Endothelial cell of umbilical vein (primary cell): ENCODE measurements around the gene SART3. TPM values are rescaled to one million over a fixed set of nuclear protein-coding genes. Genes with fewer than 3 reads are reported as not detected.

Experiments
- BruUV-seq: library from RNA; stranded (reverse); fragments of 400-500 nt; replicated peaks from 2 replicates; lab custom pipeline; 2021; lab: Mats Ljungman, UMichigan
- CTCF ChIA-PET: fragments of 300-600, 350-600 bp; sonication (Branson Sonifier 250); formaldehyde crosslinking; loops from one replicate; lab custom pipeline; 2021; ENCODE audit warnings: antibody characterized with exemption, inconsistent platforms; lab: Charles Lee
- POLR2A ChIA-PET: fragments of 300-600, 350-600 bp; sonication (Branson Sonifier 250); formaldehyde crosslinking; loops from one replicate; lab custom pipeline; 2021; ENCODE audit warnings: antibody characterized with exemption, inconsistent platforms; lab: Charles Lee
- DNase-seq: peaks from one replicate; pipeline ENCODE4 v3.0.0-alpha.2; 2011; ENCODE audit warnings: low read depth, low spot score
- FAIRE-seq: peaks from 2 replicates; lab custom pipeline; 2011; peaks lifted over from hg19 to GRCh38; lab: Jason Lieb, UNC
- H2AFZ ChIP-seq: 2 replicates; pipeline ENCODE4 v1.6.0; 2012; ENCODE audit warnings: low read depth, low read length, control low read depth, inconsistent platforms
- H3K27ac ChIP-seq: 2 replicates; pipeline ENCODE4 v1.5.1; 2011; ENCODE audit warnings: low read depth, mild to moderate bottlenecking, control low read depth, low read length, moderate library complexity; ENCODE audit not compliant: insufficient read depth
- H3K27me3 ChIP-seq, 2 experiments: 2 replicates each; pipeline versions ENCODE4 v1.6.0 to v1.6.1; 2011; ENCODE audit warnings: low read length in 2 of 2, mixed read lengths in 1 of 2; ENCODE audit not compliant: control insufficient read depth in 2 of 2, insufficient read depth in 2 of 2
- H3K36me3 ChIP-seq, 2 experiments: 2 replicates in 1 of 2; 3 replicates in 1 of 2; pipeline ENCODE4 v1.5.1; 2011; ENCODE audit warnings: low read length in 2 of 2, mild to moderate bottlenecking in 1 of 2, moderate library complexity in 1 of 2; ENCODE audit not compliant: control insufficient read depth in 2 of 2, insufficient read depth in 2 of 2; ENCODE audit errors: extremely low read depth in 1 of 2
- H3K4me1 ChIP-seq: 3 replicates; pipeline ENCODE4 v1.5.1; 2011; ENCODE audit warnings: mild to moderate bottlenecking, low read length; ENCODE audit not compliant: control insufficient read depth, insufficient read depth; ENCODE audit errors: extremely low read depth
- H3K4me2 ChIP-seq: 2 replicates; pipeline ENCODE4 v1.6.1; 2011; ENCODE audit warnings: low read length, control low read depth, mixed read lengths; ENCODE audit not compliant: insufficient read depth
- H3K4me3 ChIP-seq, 3 experiments: fragments of 200-600 bp in 1 of 3; sonication (generic), shearing (Covaris generic) in 1 of 3; replicated peaks in 1 of 3; 2 replicates each; pipeline ENCODE4 v1.5.1; 2011 to 2016; ENCODE audit warnings: control low read depth in 3 of 3, low read length in 3 of 3, mild to moderate bottlenecking in 2 of 3, inconsistent platforms in 1 of 3, low read depth in 1 of 3, moderate library complexity in 1 of 3; ENCODE audit not compliant: insufficient read depth in 1 of 3
- H3K79me2 ChIP-seq: 2 replicates; pipeline ENCODE4 v1.6.0; 2012; ENCODE audit warnings: low read length, inconsistent platforms; ENCODE audit not compliant: control insufficient read depth, insufficient read depth
- H3K9ac ChIP-seq: replicated peaks from 2 replicates; pipeline ENCODE3; 2011; ENCODE audit warnings: low read length, control low read depth; ENCODE audit not compliant: insufficient read depth; ENCODE audit errors: extremely low read depth
- H3K9me1 ChIP-seq: replicated peaks from 3 replicates; pipeline ENCODE4 v1.6.0; 2011; ENCODE audit warnings: mild to moderate bottlenecking, low read length; ENCODE audit not compliant: control insufficient read depth, insufficient read depth; ENCODE audit errors: extremely low read depth
- H3K9me3 ChIP-seq: replicated peaks from 2 replicates; pipeline ENCODE4 v1.5.1; 2012; ENCODE audit warnings: low read length, inconsistent platforms; ENCODE audit not compliant: control insufficient read depth, insufficient read depth
- H4K20me1 ChIP-seq: replicated peaks from 2 replicates; pipeline ENCODE3; 2011; ENCODE audit warnings: mild to moderate bottlenecking, low read length; ENCODE audit not compliant: control insufficient read depth, insufficient read depth; ENCODE audit errors: extremely low read depth
- EZH2 ChIP-seq: IDR thresholded peaks from 2 replicates; pipeline ENCODE4 v1.6.1; 2012; ENCODE audit warnings: borderline replicate concordance, low read depth, mild to moderate bottlenecking, moderate library complexity, low read length, inconsistent platforms; ENCODE audit not compliant: severe bottlenecking
- FOS ChIP-seq: IDR thresholded peaks from 2 replicates; pipeline ENCODE4 v1.6.1; 2011; ENCODE audit warnings: mild to moderate bottlenecking, low read length, moderate library complexity, borderline replicate concordance; ENCODE audit not compliant: insufficient read depth
- GATA2 ChIP-seq: IDR thresholded peaks from 2 replicates; pipeline ENCODE4 v1.7.0; 2011; ENCODE audit warnings: low read depth, mild to moderate bottlenecking, moderate library complexity, mixed read lengths, low read length; ENCODE audit not compliant: insufficient read length, insufficient read depth
- JUN ChIP-seq: IDR thresholded peaks from 2 replicates; pipeline ENCODE4 v1.6.1; 2011; ENCODE audit warnings: borderline replicate concordance, low read depth; ENCODE audit not compliant: insufficient read length, insufficient read depth
- MYC ChIP-seq: IDR thresholded peaks from one replicate; pipeline ENCODE4 v1.6.1; 2011; ENCODE audit warnings: mild to moderate bottlenecking, low read depth, low read length
- POLR2A ChIP-seq: IDR thresholded peaks from 2 replicates; pipeline ENCODE4 v1.6.1; 2012; ENCODE audit warnings: low read depth, mild to moderate bottlenecking, control low read depth, low read length
- POLR2AphosphoS5 ChIP-seq: IDR thresholded peaks from 2 replicates; pipeline ENCODE4 v1.6.1; 2012; ENCODE audit warnings: low read depth, mild to moderate bottlenecking, control low read depth, low read length, moderate library complexity; ENCODE audit not compliant: insufficient read depth
- dilution Hi-C: fragments of 300-500 bp; cut with MboI; formaldehyde crosslinking; loops from one replicate; pipeline ENCODE4 v1.15.0; 2019; ENCODE audit warnings: low sequenced_read_pairs; ENCODE audit not compliant: extremely low pct_ligation_motif_present
- intact Hi-C: fragments of 100-400 bp; cut with micrococcal nuclease; formaldehyde crosslinking; loops from one replicate; pipeline ENCODE4 v1.10.0; 2022
- polyA plus RNA-seq, 4 experiments: library from polyadenylated mRNA; depleted of rRNA in 3 of 4; stranded (reverse) in 3 of 4; unstranded in 1 of 4; fragments of >200 nt; gene quantifications; 2 replicates each; pipeline versions ENCODE4 v1.2.1 to v1.2.3, GENCODE V29; 2011 to 2012; ENCODE audit warnings: missing spikeins in 1 of 4
- total RNA-seq: library from RNA; stranded (reverse); gene quantifications from 2 replicates; pipeline ENCODE4 v1.2.3, GENCODE V29; 2021
- TF ChIP-seq, protein P1 (sequence below): IDR thresholded peaks from 2 replicates; pipeline ENCODE4 v1.6.1; 2011; ENCODE audit not compliant: insufficient read depth, insufficient read length
- TF ChIP-seq, protein P2 (sequence below), 2 donors: IDR thresholded peaks; 1 replicate in 1 of 2; 2 replicates in 1 of 2; pipeline ENCODE4 v1.5.1; 2011; ENCODE audit warnings: low read length in 2 of 2, mild to moderate bottlenecking in 2 of 2, moderate library complexity in 2 of 2, control low read depth in 1 of 2, inconsistent platforms in 1 of 2, low read depth in 1 of 2; ENCODE audit not compliant: insufficient read depth in 1 of 2; ENCODE audit errors: extremely low read depth in 1 of 2

Gene SART3
- total and polyA plus RNA-seq, 2 donors (not counting 3 experiments of a cell fraction or from before 2014, with no cell fraction given), result 13.9 to 50.7 TPM

DNA sequence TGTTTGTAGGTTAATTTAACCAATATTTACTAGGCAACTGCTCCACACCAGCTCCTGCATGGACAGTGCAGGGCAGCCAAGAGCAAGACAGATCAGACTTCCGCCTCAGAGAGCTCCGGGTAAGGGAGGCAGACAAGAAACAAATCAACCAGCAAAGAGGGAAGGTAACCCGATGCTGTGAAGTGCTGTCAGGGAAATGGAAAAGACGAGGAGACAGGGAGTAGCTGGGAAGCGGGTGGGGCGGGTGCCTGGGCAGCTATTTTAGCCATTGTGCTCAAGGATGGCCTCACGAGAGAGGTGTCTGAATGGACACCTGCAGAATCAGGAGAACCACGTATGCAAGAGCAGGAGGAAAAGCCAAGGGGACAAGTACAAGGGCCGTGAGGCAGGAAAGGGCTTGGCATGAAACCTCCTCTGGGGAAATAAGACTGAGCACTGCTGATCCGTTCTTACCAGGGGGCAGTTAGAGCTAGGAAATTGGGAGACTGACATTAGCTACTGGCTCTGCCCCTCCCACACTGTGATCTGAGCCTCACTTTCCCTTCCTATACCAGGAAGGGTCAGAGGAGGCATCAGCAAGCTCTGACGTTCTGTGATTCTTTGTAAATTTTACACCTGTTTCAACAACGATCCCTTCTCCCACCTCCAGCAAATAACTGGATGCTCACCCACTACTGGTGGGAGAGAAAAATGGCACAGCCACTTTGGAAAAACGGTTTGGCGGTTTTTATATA lies 43.4 kb upstream of the SART3 start:
- H2AFZ ChIP-seq, result no peak overlapping the region
- ChIA-PET POLR2A (no interaction called here), CTCF (interaction anchor here (0.8 to 1.2 kb wide), 2 partner anchors 14 to 16 kb away, joined by 3 to 5 read pairs; no protein-coding TSS in a partner anchor)
- intact Hi-C loops, result no loop called here
- H3K4me3 ChIP-seq, result no peak overlapping the region
- BruUV-seq, result no TSS peak
- TF ChIP-seq MYC, result no peak
- no peak for TF ChIP-seq EZH2
- TF ChIP-seq POLR2A, result no peak
- no peak for TF ChIP-seq POLR2AphosphoS5
- TF ChIP-seq, protein P1, sequence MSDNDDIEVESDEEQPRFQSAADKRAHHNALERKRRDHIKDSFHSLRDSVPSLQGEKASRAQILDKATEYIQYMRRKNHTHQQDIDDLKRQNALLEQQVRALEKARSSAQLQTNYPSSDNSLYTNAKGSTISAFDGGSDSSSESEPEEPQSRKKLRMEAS, result no peak
- TF ChIP-seq, protein P2, sequence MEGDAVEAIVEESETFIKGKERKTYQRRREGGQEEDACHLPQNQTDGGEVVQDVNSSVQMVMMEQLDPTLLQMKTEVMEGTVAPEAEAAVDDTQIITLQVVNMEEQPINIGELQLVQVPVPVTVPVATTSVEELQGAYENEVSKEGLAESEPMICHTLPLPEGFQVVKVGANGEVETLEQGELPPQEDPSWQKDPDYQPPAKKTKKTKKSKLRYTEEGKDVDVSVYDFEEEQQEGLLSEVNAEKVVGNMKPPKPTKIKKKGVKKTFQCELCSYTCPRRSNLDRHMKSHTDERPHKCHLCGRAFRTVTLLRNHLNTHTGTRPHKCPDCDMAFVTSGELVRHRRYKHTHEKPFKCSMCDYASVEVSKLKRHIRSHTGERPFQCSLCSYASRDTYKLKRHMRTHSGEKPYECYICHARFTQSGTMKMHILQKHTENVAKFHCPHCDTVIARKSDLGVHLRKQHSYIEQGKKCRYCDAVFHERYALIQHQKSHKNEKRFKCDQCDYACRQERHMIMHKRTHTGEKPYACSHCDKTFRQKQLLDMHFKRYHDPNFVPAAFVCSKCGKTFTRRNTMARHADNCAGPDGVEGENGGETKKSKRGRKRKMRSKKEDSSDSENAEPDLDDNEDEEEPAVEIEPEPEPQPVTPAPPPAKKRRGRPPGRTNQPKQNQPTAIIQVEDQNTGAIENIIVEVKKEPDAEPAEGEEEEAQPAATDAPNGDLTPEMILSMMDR (IDR thresholded peaks at IDR 0.05; ENCODE audit: extremely low read depth in 1 of 2, insufficient read depth in 1 of 2, low read depth in 1 of 2, low read length in 2 of 2), result no peak
- TF ChIP-seq JUN, result no peak
- no peak for TF ChIP-seq GATA2
- TF ChIP-seq FOS, result no peak
- dilution Hi-C loops, result no loop called here
- H3K9ac ChIP-seq, result no peak overlapping the region
- no peaks in the 10 kb centered on the region for H4K20me1 ChIP-seq
- H3K4me1 ChIP-seq, result no peaks in the 10 kb centered on the region
- H3K79me2 ChIP-seq, result no peaks in the 10 kb centered on the region
- no peak overlapping the region for H3K4me2 ChIP-seq
- FAIRE-seq (no peak), DNase-seq (no peak)
- no peaks in the 10 kb centered on the region for H3K27me3 ChIP-seq
- H3K9me3 ChIP-seq, result no peaks in the 10 kb centered on the region
- H3K9me1 ChIP-seq, result no peaks in the 10 kb centered on the region
- no peak overlapping the region for H3K27ac ChIP-seq
- H3K36me3 ChIP-seq, result no peaks in the 10 kb centered on the region
